H1 (cell line): ENCODE results near the gene ANP32B. TPM values are rescaled to one million over a fixed set of nuclear protein-coding genes. Genes with fewer than 3 reads are reported as not detected.

Experiments used
- CTCF ChIA-PET: fragments of 300-600 bp; sonication (Branson Sonifier 250); formaldehyde crosslinking; loops from one replicate; lab custom pipeline; 2021; ENCODE audit not compliant: partially characterized antibody; lab: Charles Lee
- POLR2A ChIA-PET: fragments of 300-600 bp; sonication (Branson Sonifier 250); formaldehyde crosslinking; loops from one replicate; lab custom pipeline; 2021; ENCODE audit warnings: inconsistent platforms; ENCODE audit not compliant: partially characterized antibody; lab: Charles Lee
- DNase-seq, 2 experiments: peaks; one replicate each; pipeline versions ENCODE4 v3.0.0 to v3.0.0-alpha.2; 2010 to 2022; ENCODE audit warnings: low spot score in 2 of 2, low read depth in 1 of 2, mixed read lengths in 1 of 2
- FAIRE-seq: peaks from 2 replicates; lab custom pipeline; 2011; peaks lifted over from hg19 to GRCh38; lab: Jason Lieb, UNC
- H2AFZ ChIP-seq: 2 replicates; pipeline ENCODE4 v1.8.1; 2012; ENCODE audit warnings: low read length, inconsistent platforms
- H2AK5ac ChIP-seq: 2 replicates; pipeline ENCODE4 v1.6.1; 2013; ENCODE audit warnings: low read depth, low read length
- H2BK120ac ChIP-seq: replicated peaks from 2 replicates; pipeline ENCODE3; 2013; ENCODE audit warnings: low read depth, low read length, inconsistent platforms
- H2BK12ac ChIP-seq: 2 replicates; pipeline ENCODE4 v1.6.1; 2013; ENCODE audit warnings: low read depth, low read length
- H2BK15ac ChIP-seq: 2 replicates; pipeline ENCODE4 v1.6.1; 2013; ENCODE audit warnings: low read length
- H2BK20ac ChIP-seq: 2 replicates; pipeline ENCODE4 v1.6.1; 2013; ENCODE audit warnings: low read length
- H2BK5ac ChIP-seq: 2 replicates; pipeline ENCODE4 v1.6.1; 2013; ENCODE audit warnings: low read depth, low read length
- H3K14ac ChIP-seq: 2 replicates; pipeline ENCODE4 v1.6.1; 2013; ENCODE audit warnings: inconsistent platforms; ENCODE audit not compliant: insufficient read length
- H3K18ac ChIP-seq: 2 replicates; pipeline ENCODE4 v1.6.1; 2013; ENCODE audit warnings: low read length; ENCODE audit errors: extremely low read depth
- H3K23ac ChIP-seq: 2 replicates; pipeline ENCODE4 v1.6.1; 2013; ENCODE audit warnings: inconsistent platforms; ENCODE audit not compliant: insufficient read length
- H3K23me2 ChIP-seq: 2 replicates; pipeline ENCODE4 v1.6.1; 2013; ENCODE audit warnings: low read depth, low read length
- H3K27ac ChIP-seq: 2 replicates; pipeline ENCODE4 v1.6.1; 2011; ENCODE audit warnings: low read depth, low read length, inconsistent platforms
- H3K27me3 ChIP-seq, 4 experiments: replicated peaks in 1 of 4; 1 replicate in 1 of 4; 2 replicates in 3 of 4; pipeline versions ENCODE4 v1.6.1 to v1.8.1; 2011 to 2013; ENCODE audit warnings: low read length in 3 of 4, mild to moderate bottlenecking in 3 of 4, inconsistent platforms in 2 of 4, mixed read lengths in 2 of 4, moderate library complexity in 1 of 4; ENCODE audit not compliant: control insufficient read depth in 3 of 4, insufficient read depth in 3 of 4; ENCODE audit errors: extremely low read depth in 1 of 4
- H3K36me3 ChIP-seq, 4 experiments: 2 replicates each; pipeline versions ENCODE4 v1.6.1 to v1.8.1; 2011 to 2013; ENCODE audit warnings: mild to moderate bottlenecking in 4 of 4, low read length in 3 of 4, moderate library complexity in 2 of 4, control low read depth in 1 of 4, inconsistent platforms in 1 of 4; ENCODE audit not compliant: insufficient read depth in 4 of 4, control insufficient read depth in 2 of 4
- H3K4ac ChIP-seq: replicated peaks from 2 replicates; pipeline ENCODE3; 2013; ENCODE audit warnings: low read length, low read depth, mixed read lengths, inconsistent platforms; ENCODE audit not compliant: insufficient read length
- H3K4me1 ChIP-seq, 4 experiments: replicated peaks in 1 of 4; 1 replicate in 1 of 4; 2 replicates in 3 of 4; pipeline versions ENCODE4 v1.6.1 to v1.8.1; 2011 to 2013; ENCODE audit warnings: low read length in 3 of 4, inconsistent platforms in 2 of 4, mixed read lengths in 1 of 4; ENCODE audit not compliant: insufficient read depth in 4 of 4, control insufficient read depth in 3 of 4
- H3K4me2 ChIP-seq, 2 experiments: 2 replicates each; pipeline versions ENCODE4 v1.6.1 to v1.8.1; 2011 to 2013; ENCODE audit warnings: low read depth in 2 of 2, low read length in 2 of 2, control low read depth in 1 of 2, inconsistent platforms in 1 of 2, mild to moderate bottlenecking in 1 of 2; ENCODE audit not compliant: insufficient read depth in 1 of 2
- H3K4me3 ChIP-seq, 4 experiments: fragments of 200-600, 300-600 bp in 1 of 4; sonication (generic), shearing (Covaris generic), sonication (Bioruptor Twin) in 1 of 4; 2 replicates each; pipeline versions ENCODE4 v1.5.1 to v1.8.1; 2011 to 2016; ENCODE audit warnings: low read length in 4 of 4, low read depth in 3 of 4, control low read depth in 2 of 4, inconsistent platforms in 2 of 4, mild to moderate bottlenecking in 2 of 4, mixed read lengths in 1 of 4, moderate library complexity in 1 of 4; ENCODE audit not compliant: insufficient read depth in 2 of 4; ENCODE audit errors: extremely low read depth in 1 of 4
- H3K56ac ChIP-seq: replicated peaks from 2 replicates; pipeline ENCODE3; 2013; ENCODE audit warnings: low read depth, mild to moderate bottlenecking, mixed read lengths, low read length, inconsistent platforms; ENCODE audit not compliant: insufficient read length
- H3K79me1 ChIP-seq: 2 replicates; pipeline ENCODE4 v1.6.1; 2013; ENCODE audit warnings: low read depth, low read length, control low read depth
- H3K79me2 ChIP-seq, 2 experiments: 2 replicates each; pipeline versions ENCODE4 v1.6.1 to v1.8.1; 2012 to 2013; ENCODE audit warnings: low read length in 2 of 2, mild to moderate bottlenecking in 2 of 2, inconsistent platforms in 1 of 2; ENCODE audit not compliant: insufficient read depth in 2 of 2, control insufficient read depth in 1 of 2
- H3K9ac ChIP-seq, 4 experiments: replicated peaks in 1 of 4; 1 replicate in 1 of 4; 2 replicates in 3 of 4; pipeline versions ENCODE4 v1.6.1 to v1.8.1; 2011 to 2013; ENCODE audit warnings: low read depth in 3 of 4, low read length in 3 of 4, control low read depth in 2 of 4, mild to moderate bottlenecking in 2 of 4, moderate library complexity in 2 of 4, inconsistent platforms in 1 of 4; ENCODE audit errors: extremely low read depth in 1 of 4
- H3K9me3 ChIP-seq, 2 experiments: 2 replicates each; pipeline versions ENCODE4 v1.6.1 to v1.8.1; 2012 to 2013; ENCODE audit warnings: mild to moderate bottlenecking in 2 of 2, moderate library complexity in 2 of 2, control low read depth in 1 of 2, inconsistent platforms in 1 of 2, low read depth in 1 of 2, low read length in 1 of 2, mixed read lengths in 1 of 2; ENCODE audit not compliant: insufficient read depth in 2 of 2
- H4K20me1 ChIP-seq, 2 experiments: replicated peaks in 1 of 2; 2 replicates each; pipeline versions ENCODE3 to v1.8.1; 2011 to 2013; ENCODE audit warnings: inconsistent platforms in 2 of 2, low read length in 2 of 2, mild to moderate bottlenecking in 1 of 2; ENCODE audit not compliant: insufficient read depth in 2 of 2, control insufficient read depth in 1 of 2
- H4K5ac ChIP-seq: 2 replicates; pipeline ENCODE4 v1.6.1; 2013; ENCODE audit warnings: low read length, low read depth, mixed read lengths, inconsistent platforms; ENCODE audit not compliant: insufficient read length
- H4K8ac ChIP-seq: 2 replicates; pipeline ENCODE4 v1.8.0; 2013; ENCODE audit warnings: mild to moderate bottlenecking, moderate library complexity, low read length, inconsistent platforms; ENCODE audit not compliant: insufficient read depth; ENCODE audit errors: extremely low read depth
- H4K91ac ChIP-seq: replicated peaks from 2 replicates; pipeline ENCODE3; 2013; ENCODE audit warnings: low read length, mixed read lengths, inconsistent platforms; ENCODE audit not compliant: insufficient read length
- ASH2L ChIP-seq: fragments of 200-600, 300-600 bp; sonication (generic); IDR thresholded peaks from one replicate; pipeline ENCODE4 v1.7.1; 2017; ENCODE audit warnings: low read length
- CEBPB ChIP-seq: IDR thresholded peaks from 2 replicates; pipeline ENCODE4 v1.6.1; 2012; ENCODE audit warnings: low read depth, low read length
- EGR1 ChIP-seq: IDR thresholded peaks from 2 replicates; pipeline ENCODE4 v1.6.1; 2011; ENCODE audit warnings: low read depth, low read length, borderline replicate concordance
- GTF2F1 ChIP-seq: IDR thresholded peaks from 2 replicates; pipeline ENCODE4 v1.6.1; 2012; ENCODE audit warnings: low read depth, low read length, improper control_type of control experiment, borderline replicate concordance
- NANOG ChIP-seq: IDR thresholded peaks from 2 replicates; pipeline ENCODE4 v1.6.1; 2011; ENCODE audit warnings: low read length, low read depth, mild to moderate bottlenecking, inconsistent platforms; ENCODE audit not compliant: insufficient read depth, poor library complexity, severe bottlenecking
- RNF2 ChIP-seq: fragments of 200-900, 300-1000 bp; sonication (generic); IDR thresholded peaks from 2 replicates; pipeline ENCODE4 v1.7.1; 2016; ENCODE audit warnings: borderline replicate concordance, low read depth, mild to moderate bottlenecking, antibody characterized with exemption, low read length; ENCODE audit not compliant: poor library complexity, severe bottlenecking; ENCODE audit errors: missing control alignments
- SIN3A ChIP-seq, 2 experiments: IDR thresholded peaks in 1 of 2; conservative IDR thresholded peaks in 1 of 2; 2 replicates each; pipeline ENCODE4 v1.6.1; 2011 to 2012; ENCODE audit warnings: low read length in 2 of 2, improper control_type of control experiment in 1 of 2, low read depth in 1 of 2, mild to moderate bottlenecking in 1 of 2
- TCF12 ChIP-seq: IDR thresholded peaks from 2 replicates; pipeline ENCODE4 v1.6.1; 2011; ENCODE audit warnings: low read depth, mild to moderate bottlenecking, low read length
- YY1 ChIP-seq: IDR thresholded peaks from 2 replicates; pipeline ENCODE4 v1.6.1; 2011; ENCODE audit warnings: low read depth, mild to moderate bottlenecking, low read length
- ZNF274 ChIP-seq: IDR thresholded peaks from 2 replicates; pipeline ENCODE4 v1.7.0; 2012; ENCODE audit warnings: low read length, borderline replicate concordance; ENCODE audit errors: extremely low read depth
- WGBS, 2 experiments: shearing (Covaris generic) in 1 of 2; methylation state at CpG; one replicate each; pipeline versions ENCODE4 v1.1.6 to v1.1.7; 2013 to 2015; ENCODE audit warnings: low lambda C conversion rate in 2 of 2, mixed read lengths in 2 of 2, inconsistent platforms in 1 of 2, low coverage in 1 of 2, missing lambda C conversion rate in 1 of 2; ENCODE audit not compliant: insufficient replicate concordance in 2 of 2, insufficient coverage in 1 of 2, insufficient read length in 1 of 2; ENCODE audit errors: extremely low coverage in 1 of 2, missing lambda C conversion rate in 1 of 2; 5-methylcytosine and 5-hydroxymethylcytosine counted together
- polyA plus RNA-seq, 7 experiments: library from polyadenylated mRNA; depleted of rRNA in 3 of 7; stranded (reverse) in 5 of 7; unstranded in 2 of 7; fragments of >200 nt in 5 of 7; fragments of 200-250 nt in 2 of 7; gene quantifications; 1 replicate in 5 of 7; 2 replicates in 1 of 7; 4 replicates in 1 of 7; pipeline versions ENCODE4 v1.2.1 to v1.2.3, GENCODE V29; 2011 to 2013; ENCODE audit warnings: missing spikeins in 2 of 7, mixed read lengths in 2 of 7
- total RNA-seq: library from RNA; stranded (reverse); fragmentation: NEBNext Ultra II Directional; extraction: Animal tissue kit (Norgen Biotek cat#: 25700); gene quantifications from 2 replicates; pipeline ENCODE4 v1.2.1, GENCODE V29; 2021

Gene ANP32B
- total and polyA plus RNA-seq, 2 of the 8 experiments (the other 6 are each of a cell fraction or from before 2014, with no cell fraction given) = 7.6 to 88.1 TPM

DNA sequence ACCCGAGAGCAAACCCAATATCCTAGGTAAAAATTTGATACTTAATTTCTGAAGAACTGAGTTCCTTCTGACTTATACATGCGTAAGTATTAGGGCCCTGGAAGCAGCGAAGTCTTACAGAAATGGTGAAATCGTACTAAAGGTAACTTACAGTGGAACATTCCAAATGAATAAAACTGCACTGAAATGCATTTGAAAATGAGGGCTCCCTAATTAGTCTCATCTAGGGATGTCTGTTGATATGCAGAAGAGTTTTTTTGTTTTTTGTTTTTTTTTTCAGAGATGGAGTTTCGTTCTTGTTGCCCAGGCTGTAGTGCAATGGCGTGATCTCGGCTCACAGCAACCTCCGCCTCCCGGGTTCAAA, 63.0 kb downstream of the ANP32B start:
- Histone ChIP-seq H2BK5ac (no peak overlapping the region), H2AK5ac (no peak overlapping the region), H3K9ac (no peak overlapping the region), H4K5ac (no peak overlapping the region), H3K79me1 (no peaks in the 10 kb centered on the region), H2BK120ac (no peak overlapping the region), H3K4me3 (no peak overlapping the region), H3K4me1 (no peaks in the 10 kb centered on the region), H3K36me3 (no peaks in the 10 kb centered on the region), H3K4me2 (no peak overlapping the region), H3K23ac (no peak overlapping the region), H2AFZ (no peak overlapping the region), H4K91ac (no peak overlapping the region), H3K18ac (no peak overlapping the region), H4K20me1 (no peaks in the 10 kb centered on the region), H3K4ac (no peak overlapping the region), H2BK15ac (no peak overlapping the region), H4K8ac (no peak overlapping the region), H2BK12ac (no peak overlapping the region), H3K23me2 (no peaks in the 10 kb centered on the region), H3K27me3 (no peaks in the 10 kb centered on the region; a peak in 2 of 7 replicates), H3K9me3 (no peaks in the 10 kb centered on the region), H3K14ac (no peak overlapping the region), H3K56ac (no peak overlapping the region), H2BK20ac (no peak overlapping the region), H3K79me2 (no peaks in the 10 kb centered on the region), H3K27ac (no peak overlapping the region)
- POLR2A ChIA-PET = interaction anchor here (1.0 kb wide), 1 partner anchor 11 kb away, joined by 4 read pairs; the partner anchor contains the start of gene NANS
- CTCF ChIA-PET = interaction anchor here (1.0 to 4.0 kb wide), 5 partner anchors 12 to 188 kb away, joined by 3 to 25 read pairs (median 4); partner anchors contain the start of gene ANP32B
- WGBS, 2 experiments = 87% methylated on average over 9 of the region's 9 CpGs; no CpG with 5 or more reads in 1 of the 2 experiments
- FAIRE-seq = no peak
- TF ChIP-seq GTF2F1 = no peak
- TF ChIP-seq RNF2 = no peak
- TF ChIP-seq SIN3A (conservative IDR thresholded peaks at IDR 0.05 in 1 of 2, IDR thresholded peaks at IDR 0.05 in 1 of 2; ENCODE audit: low read depth in 1 of 2, low read length in 2 of 2) = no peak
- TF ChIP-seq ASH2L = no peak
- TF ChIP-seq YY1 = no peak
- no peak for TF ChIP-seq ZNF274
- no peak for TF ChIP-seq NANOG
- no peak for TF ChIP-seq TCF12
- TF ChIP-seq EGR1 = no peak
- no peak for TF ChIP-seq CEBPB
- DNase-seq = no peak
